OCI-LY7 (cell line): ENCODE measurements around the gene GJA5. TPM values are rescaled to one million over a fixed set of nuclear protein-coding genes. Genes with fewer than 3 reads are reported as not detected.

Source experiments
- BruUV-seq: library from RNA; stranded (reverse); fragments of 400-500 nt; replicated peaks from 2 replicates; lab custom pipeline; 2021; lab: Mats Ljungman, UMichigan
- CTCF ChIA-PET: fragments of 300-600 bp; sonication (Branson Sonifier 250); formaldehyde crosslinking; loops from one replicate; lab custom pipeline; 2022; ENCODE audit warnings: antibody characterized with exemption; ENCODE audit not compliant: unreplicated experiment; lab: Charles Lee
- POLR2A ChIA-PET: fragments of 300-600 bp; sonication (Branson Sonifier 250); formaldehyde crosslinking; loops from one replicate; lab custom pipeline; 2022; ENCODE audit warnings: antibody characterized with exemption; lab: Charles Lee
- DNase-seq: peaks from one replicate; pipeline ENCODE4 v3.0.0-alpha.2; 2015; ENCODE audit warnings: low spot score
- H2AFZ ChIP-seq: fragments of 200-600 bp; sonication (generic), shearing (Covaris generic); 2 replicates; pipeline ENCODE4 v1.6.1; 2014; ENCODE audit warnings: mild to moderate bottlenecking, antibody characterized with exemption, low read length, moderate library complexity
- H3K27ac ChIP-seq: fragments of 200-600 bp; sonication (generic); 2 replicates; pipeline ENCODE4 v1.5.1; 2014; ENCODE audit warnings: mixed run types, low read depth, mild to moderate bottlenecking, moderate library complexity, low read length, inconsistent platforms; ENCODE audit not compliant: poor library complexity, severe bottlenecking
- H3K36me3 ChIP-seq: fragments of 200-600 bp; sonication (generic); 2 replicates; pipeline ENCODE4 v1.6.1; 2014; ENCODE audit warnings: mild to moderate bottlenecking, antibody characterized with exemption, low read length, moderate library complexity, mixed read lengths; ENCODE audit not compliant: insufficient read depth
- H3K4me1 ChIP-seq: fragments of 200-600 bp; sonication (generic); 2 replicates; pipeline ENCODE4 v1.5.1; 2014; ENCODE audit warnings: mild to moderate bottlenecking, low read length; ENCODE audit not compliant: insufficient read depth, poor library complexity, severe bottlenecking
- H3K4me2 ChIP-seq: fragments of 200-600 bp; sonication (generic); 2 replicates; pipeline ENCODE4 v1.6.1; 2014; ENCODE audit warnings: mild to moderate bottlenecking, low read length
- H3K4me3 ChIP-seq: fragments of 200-600 bp; sonication (generic); 2 replicates; pipeline ENCODE4 v1.5.1; 2014; ENCODE audit warnings: mild to moderate bottlenecking, low read depth, low read length; ENCODE audit not compliant: poor library complexity, severe bottlenecking
- H3K79me2 ChIP-seq: fragments of 200-600 bp; sonication (generic); 2 replicates; pipeline ENCODE4 v1.6.1; 2016; ENCODE audit warnings: low read depth, mild to moderate bottlenecking, low read length, moderate library complexity, mixed read lengths; ENCODE audit not compliant: insufficient read depth
- H3K9me2 ChIP-seq: fragments of 200-600 bp; sonication (generic); 2 replicates; pipeline ENCODE4 v1.6.1; 2016; ENCODE audit warnings: mild to moderate bottlenecking, low read length, mixed read lengths; ENCODE audit not compliant: insufficient read depth
- H3K9me3 ChIP-seq: fragments of 200-600 bp; sonication (generic); 2 replicates; pipeline ENCODE4 v1.6.1; 2014; ENCODE audit warnings: mild to moderate bottlenecking, mixed run types, low read length, mixed read lengths
- H4K20me1 ChIP-seq: fragments of 200-600 bp; sonication (generic); 2 replicates; pipeline ENCODE4 v1.6.1; 2014; ENCODE audit warnings: mild to moderate bottlenecking, antibody characterized with exemption, low read length, moderate library complexity, mixed read lengths; ENCODE audit not compliant: insufficient read depth
- EZH2phosphoT487 ChIP-seq: fragments of 200-600 bp; sonication (generic); IDR thresholded peaks from 2 replicates; pipeline ENCODE4 v1.6.1; 2018; ENCODE audit warnings: low read depth, borderline replicate concordance, mild to moderate bottlenecking, mixed run types, antibody characterized with exemption, low read length, moderate library complexity, mixed read lengths
- intact Hi-C: fragments of 100-400 bp; cut with micrococcal nuclease; formaldehyde crosslinking; loops from one replicate; pipeline ENCODE4 v1.10.0; 2022; ENCODE audit not compliant: unreplicated experiment
- total RNA-seq, 2 experiments: library from RNA; depleted of rRNA in 1 of 2; stranded (reverse); fragments of >200 nt in 1 of 2; shearing (Covaris generic) in 1 of 2; gene quantifications; 2 replicates each; pipeline ENCODE4 v1.2.3, GENCODE V29; 2014 to 2022
- TF ChIP-seq, protein P1 (sequence below): fragments of 200-600 bp; sonication (generic); conservative IDR thresholded peaks from 2 replicates; pipeline ENCODE4 v1.5.1; 2014; ENCODE audit warnings: mild to moderate bottlenecking, antibody characterized with exemption, low read length, moderate library complexity, mixed read lengths

GJA5 gene
- total RNA-seq, 2 experiments from 2014 or later, result not detected

GRCh38 chr1:147773215-147773715, 12.9 kb upstream of the GJA5 start:
- no peak for DNase-seq
- intact Hi-C loops, result no loop called here
- Histone ChIP-seq H2AFZ (no peak overlapping the region), H3K9me3 (no peaks in the 10 kb centered on the region), H3K4me2 (no peak overlapping the region), H4K20me1 (no peaks in the 10 kb centered on the region), H3K4me1 (no peaks in the 10 kb centered on the region), H3K27ac (no peak overlapping the region), H3K36me3 (no peaks in the 10 kb centered on the region), H3K9me2 (no peaks in the 10 kb centered on the region), H3K79me2 (no peaks in the 10 kb centered on the region), H3K4me3 (no peak overlapping the region)
- BruUV-seq, result no TSS peak
- CTCF ChIA-PET, result no interaction called here
- POLR2A ChIA-PET, result interaction anchor here (0.7 kb wide), 1 partner anchor 133 kb away, joined by 3 read pairs; no protein-coding TSS in a partner anchor
- no peak for TF ChIP-seq EZH2phosphoT487

GRCh38 chr1:147772570-147772969, 12.2 kb upstream of the GJA5 start:
- no peak overlapping the region for H3K4me3 ChIP-seq
- no peaks in the 10 kb centered on the region for H3K9me2 ChIP-seq
- CTCF ChIA-PET, result no interaction called here
- TF ChIP-seq, protein P1, sequence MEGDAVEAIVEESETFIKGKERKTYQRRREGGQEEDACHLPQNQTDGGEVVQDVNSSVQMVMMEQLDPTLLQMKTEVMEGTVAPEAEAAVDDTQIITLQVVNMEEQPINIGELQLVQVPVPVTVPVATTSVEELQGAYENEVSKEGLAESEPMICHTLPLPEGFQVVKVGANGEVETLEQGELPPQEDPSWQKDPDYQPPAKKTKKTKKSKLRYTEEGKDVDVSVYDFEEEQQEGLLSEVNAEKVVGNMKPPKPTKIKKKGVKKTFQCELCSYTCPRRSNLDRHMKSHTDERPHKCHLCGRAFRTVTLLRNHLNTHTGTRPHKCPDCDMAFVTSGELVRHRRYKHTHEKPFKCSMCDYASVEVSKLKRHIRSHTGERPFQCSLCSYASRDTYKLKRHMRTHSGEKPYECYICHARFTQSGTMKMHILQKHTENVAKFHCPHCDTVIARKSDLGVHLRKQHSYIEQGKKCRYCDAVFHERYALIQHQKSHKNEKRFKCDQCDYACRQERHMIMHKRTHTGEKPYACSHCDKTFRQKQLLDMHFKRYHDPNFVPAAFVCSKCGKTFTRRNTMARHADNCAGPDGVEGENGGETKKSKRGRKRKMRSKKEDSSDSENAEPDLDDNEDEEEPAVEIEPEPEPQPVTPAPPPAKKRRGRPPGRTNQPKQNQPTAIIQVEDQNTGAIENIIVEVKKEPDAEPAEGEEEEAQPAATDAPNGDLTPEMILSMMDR, result no peak
- TF ChIP-seq EZH2phosphoT487, result no peak
- H3K27ac ChIP-seq, result no peak overlapping the region
- no peaks in the 10 kb centered on the region for H3K36me3 ChIP-seq
- H3K4me2 ChIP-seq, result no peak overlapping the region
- H3K79me2 ChIP-seq, result no peaks in the 10 kb centered on the region
- no peak overlapping the region for H2AFZ ChIP-seq
- BruUV-seq, result no TSS peak
- no peaks in the 10 kb centered on the region for H3K9me3 ChIP-seq
- intact Hi-C loops, result no loop called here
- no peaks in the 10 kb centered on the region for H4K20me1 ChIP-seq
- no peak for DNase-seq
- POLR2A ChIA-PET, result interaction anchor here (0.7 kb wide), 1 partner anchor 133 kb away, joined by 3 read pairs; no protein-coding TSS in a partner anchor
- no peaks in the 10 kb centered on the region for H3K4me1 ChIP-seq

DNA sequence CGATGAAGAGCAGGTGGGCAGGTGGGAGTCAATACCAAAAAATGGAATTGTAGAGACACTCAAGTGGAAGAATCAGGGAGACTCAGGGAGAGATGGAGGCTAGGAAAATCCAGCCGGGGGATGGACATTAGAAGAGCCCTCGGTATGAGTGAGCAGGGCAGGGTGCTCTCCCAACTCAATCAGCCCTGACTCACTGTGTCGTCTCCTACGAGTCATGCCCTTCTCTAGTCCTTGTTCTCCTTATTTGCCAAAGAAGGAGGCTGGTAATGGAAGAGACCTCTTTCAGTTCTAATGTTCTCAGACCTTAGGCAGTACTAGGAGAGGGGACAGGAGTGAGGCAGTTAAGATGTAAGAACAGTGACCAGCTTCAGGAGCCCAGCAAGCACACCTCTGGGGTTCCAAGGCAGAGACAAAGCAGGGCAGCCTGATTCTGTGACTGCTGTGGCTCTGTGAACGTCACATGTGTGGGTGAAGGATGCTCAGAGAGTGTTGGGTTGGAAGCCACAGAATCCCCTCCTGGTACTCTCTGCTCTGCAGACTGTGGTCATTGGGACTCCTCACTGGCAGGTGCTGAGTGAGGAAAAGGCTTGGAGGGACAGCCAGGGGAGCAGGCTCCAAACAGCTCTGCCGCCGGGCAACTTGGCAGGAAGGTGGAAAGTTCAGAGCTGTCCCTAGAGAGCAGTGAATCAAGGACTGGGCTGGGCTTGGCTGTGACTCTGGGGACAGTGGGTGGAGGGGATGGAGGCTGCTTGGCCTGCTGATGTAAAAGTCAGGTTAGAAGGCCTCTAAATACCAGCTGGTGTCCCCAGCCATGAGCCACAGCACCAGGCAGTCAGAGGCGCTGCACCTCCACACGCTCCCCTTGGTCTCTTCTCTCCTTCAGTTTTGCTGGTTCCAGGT, 11.1 kb upstream of the GJA5 start:
- H3K36me3 ChIP-seq, result no peaks in the 10 kb centered on the region
- H3K4me3 ChIP-seq, result no peak overlapping the region
- H3K4me2 ChIP-seq, result no peak overlapping the region
- ChIA-PET CTCF (no interaction called here), POLR2A (interaction anchor here (0.9 kb wide), 1 partner anchor 8 kb away, joined by 3 read pairs; no protein-coding TSS in a partner anchor)
- no peak for TF ChIP-seq EZH2phosphoT487
- TF ChIP-seq, protein P1, result no peak
- no peak for DNase-seq
- BruUV-seq, result no TSS peak
- H3K4me1 ChIP-seq, result no peaks in the 10 kb centered on the region
- H3K9me3 ChIP-seq, result no peaks in the 10 kb centered on the region
- H3K27ac ChIP-seq, result no peak overlapping the region
- no peaks in the 10 kb centered on the region for H3K9me2 ChIP-seq
- H3K79me2 ChIP-seq, result no peaks in the 10 kb centered on the region
- no peaks in the 10 kb centered on the region for H4K20me1 ChIP-seq
- intact Hi-C loops, result no loop called here
- no peak overlapping the region for H2AFZ ChIP-seq
